ENCODE results near the gene PHF20. TPM values are rescaled to one million over a fixed set of nuclear protein-coding genes. Genes with fewer than 3 reads are reported as not detected.

Gene PHF20
- total and polyA plus RNA-seq, 2 experiments from 2014 or later, result 23.3 to 35.4 TPM

- 92 to 97% methylated on average over 1 of the region's 1 CpG for WGBS, 2 experiments (ENCODE audit: low coverage in 1 of 2, low lambda C conversion rate in 2 of 2, missing lambda C conversion rate in 2 of 2)
- Histone ChIP-seq H3K79me2 (ENCODE audit: insufficient read depth) (peaks cover 82% of the 10 kb centered on the region), H4K20me1 (ENCODE audit: insufficient read depth) (no peaks in the 10 kb centered on the region), H3K9ac (no peak overlapping the region), H3K9me2 (ENCODE audit: insufficient read depth) (no peaks in the 10 kb centered on the region), H3K4me2 (ENCODE audit: unreplicated experiment) (no peak overlapping the region), H2AFZ (no peak overlapping the region), H3K4me1 (ENCODE audit: insufficient read depth) (peaks cover 11% of the 10 kb centered on the region), H3K36me3 (ENCODE audit: low read depth) (peaks cover 3% of the 10 kb centered on the region; the same call in 1 of the 2 replicates), H3K4me3 (no peak overlapping the region), H3K27ac (no peak overlapping the region), H3K27me3 (replicated peaks; ENCODE audit: insufficient read depth) (no peaks in the 10 kb centered on the region), H3K9me3 (ENCODE audit: low read depth) (no peaks in the 10 kb centered on the region), H3F3A (ENCODE audit: insufficient read depth) (no peaks in the 10 kb centered on the region)
- TF ChIP-seq EZH2 (IDR thresholded peaks at IDR 0.05; ENCODE audit: insufficient read depth, poor library complexity, severe bottlenecking), result no peak
- TF ChIP-seq EZH2phosphoT487 (IDR thresholded peaks at IDR 0.05; ENCODE audit: insufficient read depth, low read depth), result no peak
- no peak for DNase-seq
- in situ Hi-C loops (cut with MboI), result no loop called here
Observed at GRCh38 chr20:35833241-35833640, 61.4 kb downstream of the PHF20 start.

GRCh38 chr20:35837577-35838195 lies 65.9 kb downstream of the PHF20 start:
- WGBS, 2 experiments (ENCODE audit: low coverage in 1 of 2, low lambda C conversion rate in 2 of 2, missing lambda C conversion rate in 2 of 2), result 66 to 68% methylated on average over 6 of the region's 6 CpGs
- Histone ChIP-seq H3K36me3 (ENCODE audit: low read depth) (peaks cover 4% of the 10 kb centered on the region), H3K79me2 (ENCODE audit: insufficient read depth) (peaks cover 67% of the 10 kb centered on the region), H3F3A (ENCODE audit: insufficient read depth) (no peaks in the 10 kb centered on the region), H3K4me1 (ENCODE audit: insufficient read depth) (peaks cover 11% of the 10 kb centered on the region), H3K9ac (no peak overlapping the region), H2AFZ (no peak overlapping the region), H3K4me2 (ENCODE audit: unreplicated experiment) (no peak overlapping the region), H3K27me3 (replicated peaks; ENCODE audit: insufficient read depth) (no peaks in the 10 kb centered on the region), H3K9me2 (ENCODE audit: insufficient read depth) (no peaks in the 10 kb centered on the region), H3K4me3 (no peak overlapping the region), H3K27ac (no peak overlapping the region), H4K20me1 (ENCODE audit: insufficient read depth) (no peaks in the 10 kb centered on the region), H3K9me3 (ENCODE audit: low read depth) (no peaks in the 10 kb centered on the region)
- in situ Hi-C loops (cut with MboI), result no loop called here
- DNase-seq, result peak; percentile 28
- no peak for TF ChIP-seq EZH2 (IDR thresholded peaks at IDR 0.05; ENCODE audit: insufficient read depth, poor library complexity, severe bottlenecking)
- TF ChIP-seq EZH2phosphoT487 (IDR thresholded peaks at IDR 0.05; ENCODE audit: insufficient read depth, low read depth), result no peak

GRCh38 chr20:35838205-35838604 lies 66.4 kb downstream of the PHF20 start:
- Histone ChIP-seq H3K9me2 (ENCODE audit: insufficient read depth) (no peaks in the 10 kb centered on the region), H3K4me1 (ENCODE audit: insufficient read depth) (peaks cover 11% of the 10 kb centered on the region), H3K27ac (no peak overlapping the region), H3F3A (ENCODE audit: insufficient read depth) (no peaks in the 10 kb centered on the region), H3K9me3 (ENCODE audit: low read depth) (no peaks in the 10 kb centered on the region), H2AFZ (no peak overlapping the region), H4K20me1 (ENCODE audit: insufficient read depth) (no peaks in the 10 kb centered on the region), H3K79me2 (ENCODE audit: insufficient read depth) (peaks cover 62% of the 10 kb centered on the region), H3K9ac (no peak overlapping the region), H3K4me3 (no peak overlapping the region), H3K4me2 (ENCODE audit: unreplicated experiment) (no peak overlapping the region), H3K27me3 (replicated peaks; ENCODE audit: insufficient read depth) (no peaks in the 10 kb centered on the region), H3K36me3 (ENCODE audit: low read depth) (peaks cover 6% of the 10 kb centered on the region)
- TF ChIP-seq EZH2 (IDR thresholded peaks at IDR 0.05; ENCODE audit: insufficient read depth, poor library complexity, severe bottlenecking) (no peak), EZH2phosphoT487 (IDR thresholded peaks at IDR 0.05; ENCODE audit: insufficient read depth, low read depth) (no peak)
- no peak for DNase-seq
- WGBS, 2 experiments (ENCODE audit: low coverage in 1 of 2, low lambda C conversion rate in 2 of 2, missing lambda C conversion rate in 2 of 2), result 98 to 99% methylated on average over 4 of the region's 4 CpGs
- in situ Hi-C loops (cut with MboI), result no loop called here

GRCh38 chr20:35839904-35840303 lies 68.1 kb downstream of the PHF20 start:
- Histone ChIP-seq H3K4me1 (ENCODE audit: insufficient read depth) (peaks cover 11% of the 10 kb centered on the region), H3K9me2 (ENCODE audit: insufficient read depth) (no peaks in the 10 kb centered on the region), H3K27ac (no peak overlapping the region), H3K36me3 (ENCODE audit: low read depth) (peaks cover 17% of the 10 kb centered on the region), H3F3A (ENCODE audit: insufficient read depth) (no peaks in the 10 kb centered on the region), H3K9ac (no peak overlapping the region), H3K4me2 (ENCODE audit: unreplicated experiment) (no peak overlapping the region), H3K4me3 (no peak overlapping the region), H4K20me1 (ENCODE audit: insufficient read depth) (no peaks in the 10 kb centered on the region), H3K27me3 (replicated peaks; ENCODE audit: insufficient read depth) (no peaks in the 10 kb centered on the region), H2AFZ (no peak overlapping the region), H3K9me3 (ENCODE audit: low read depth) (no peaks in the 10 kb centered on the region), H3K79me2 (ENCODE audit: insufficient read depth) (peaks cover 45% of the 10 kb centered on the region)
- DNase-seq, result no peak
- TF ChIP-seq EZH2phosphoT487 (IDR thresholded peaks at IDR 0.05; ENCODE audit: insufficient read depth, low read depth), result no peak
- no peak for TF ChIP-seq EZH2 (IDR thresholded peaks at IDR 0.05; ENCODE audit: insufficient read depth, poor library complexity, severe bottlenecking)
- WGBS, 2 experiments (ENCODE audit: low coverage in 1 of 2, low lambda C conversion rate in 2 of 2, missing lambda C conversion rate in 2 of 2), result 48 to 57% methylated on average over 1 of the region's 1 CpG
- in situ Hi-C loops (cut with MboI), result no loop called here
